Chondrocyte (in vitro differentiated cells): ENCODE measurements around the gene MMP24. TPM values are rescaled to one million over a fixed set of nuclear protein-coding genes. Genes with fewer than 3 reads are reported as not detected.
A peak's percentile ranks its signal among the peaks of the same experiment; 100 is the strongest.

Source experiments
- DNase-seq: peaks from one replicate; pipeline ENCODE4 v3.0.0; 2021; ENCODE audit warnings: mixed read lengths, low spot score
- H3K27ac Mint-ChIP-seq: one replicate; pipeline ENCODE4 v1.8.0; 2021; ENCODE audit warnings: mild to moderate bottlenecking, moderate library complexity, mixed read lengths; ENCODE audit not compliant: unreplicated experiment
- H3K27me3 Mint-ChIP-seq: 2 replicates; pipeline ENCODE4 v1.8.0; 2021; ENCODE audit warnings: low read depth, mixed read lengths
- H3K36me3 Mint-ChIP-seq: 2 replicates; pipeline ENCODE4 v1.8.0; 2021; ENCODE audit warnings: low read depth, mixed read lengths
- H3K4me1 Mint-ChIP-seq: 2 replicates; pipeline ENCODE4 v1.8.0; 2021; ENCODE audit warnings: low read depth, mild to moderate bottlenecking, mixed read lengths
- H3K4me3 Mint-ChIP-seq: one replicate; pipeline ENCODE4 v1.8.0; 2021; ENCODE audit warnings: mild to moderate bottlenecking, moderate library complexity, mixed read lengths; ENCODE audit not compliant: unreplicated experiment
- H3K9me3 Mint-ChIP-seq: 2 replicates; pipeline ENCODE4 v1.8.0; 2021; ENCODE audit warnings: low read depth, mixed read lengths
- CTCF ChIP-seq: fragments of 200-600 bp; sonication (generic); IDR thresholded peaks from 2 replicates; pipeline ENCODE4 v1.5.0; 2021; ENCODE audit warnings: antibody characterized with exemption, mild to moderate bottlenecking, moderate library complexity
- total RNA-seq: library from RNA; stranded (reverse); gene quantifications from 3 replicates; pipeline ENCODE4 v1.2.1, GENCODE V29; 2021

The MMP24 gene
- total RNA-seq, 1 donor from 2014 or later: 2.4 TPM

GRCh38 chr20:35279040-35279439, 52.5 kb downstream of the MMP24 start:
- no peak for DNase-seq
- Mint-ChIP-seq H3K36me3 (peaks cover 24% of the 10 kb centered on the region), H3K4me3 (no peak overlapping the region)

GRCh38 chr20:35279533-35280174, 53.2 kb downstream of the MMP24 start:
- no peak overlapping the region for H3K4me3 Mint-ChIP-seq
- peaks cover 24% of the 10 kb centered on the region for H3K36me3 Mint-ChIP-seq
- no peak for DNase-seq
- no peak for TF ChIP-seq CTCF
- H3K4me1 Mint-ChIP-seq: peaks cover 40% of the 10 kb centered on the region
- no peaks in the 10 kb centered on the region for H3K9me3 Mint-ChIP-seq
- no peak overlapping the region for H3K27ac Mint-ChIP-seq
- H3K27me3 Mint-ChIP-seq: no peaks in the 10 kb centered on the region

More at GRCh38 chr20:35279040-35279439, 52.5 kb downstream of the MMP24 start:
- Mint-ChIP-seq H3K27ac (peak overlapping the region; percentile 82), H3K27me3 (no peaks in the 10 kb centered on the region), H3K9me3 (no peaks in the 10 kb centered on the region), H3K4me1 (peaks cover 40% of the 10 kb centered on the region)
- no peak for TF ChIP-seq CTCF

GRCh38 chr20:35280523-35280922, 54.0 kb downstream of the MMP24 start:
- Mint-ChIP-seq H3K36me3 (peaks cover 24% of the 10 kb centered on the region), H3K27me3 (no peaks in the 10 kb centered on the region), H3K4me3 (no peak overlapping the region), H3K4me1 (peaks cover 48% of the 10 kb centered on the region), H3K9me3 (no peaks in the 10 kb centered on the region), H3K27ac (no peak overlapping the region)
- no peak for TF ChIP-seq CTCF
- DNase-seq: no peak

- no peak for DNase-seq
- Mint-ChIP-seq H3K4me3 (no peak overlapping the region), H3K27me3 (no peaks in the 10 kb centered on the region), H3K36me3 (peaks cover 24% of the 10 kb centered on the region), H3K9me3 (no peaks in the 10 kb centered on the region), H3K4me1 (peaks cover 47% of the 10 kb centered on the region), H3K27ac (peak overlapping the region; percentile 12)
- no peak for TF ChIP-seq CTCF
Measured at GRCh38 chr20:35281506-35282101, 55.1 kb downstream of the MMP24 start.

GRCh38 chr20:35283441-35284266, 57.2 kb downstream of the MMP24 start:
- Mint-ChIP-seq H3K36me3 (peaks cover 19% of the 10 kb centered on the region), H3K9me3 (no peaks in the 10 kb centered on the region)

More at GRCh38 chr20:35283441-35284266, 57.2 kb downstream of the MMP24 start:
- no peaks in the 10 kb centered on the region for H3K27me3 Mint-ChIP-seq
- H3K4me1 Mint-ChIP-seq: peaks cover 33% of the 10 kb centered on the region
- TF ChIP-seq CTCF: no peak
- no peak for DNase-seq
- peak overlapping the region; percentile 97 for H3K27ac Mint-ChIP-seq
- peak overlapping the region; percentile 93 for H3K4me3 Mint-ChIP-seq
